Transverse colon (tissue), 3 donors: ENCODE results near the gene RAI1.

Experiments used
- CTCF ChIP-seq, 5 experiments: fragments of 200-600 bp in 3 of 5; fragments of 450-650 bp in 2 of 5; sonication (generic) in 3 of 5; IDR thresholded peaks; 1 replicate in 2 of 5; 2 replicates in 3 of 5; pipeline ENCODE4 v1.5.1; 2016 to 2017; ENCODE audit warnings: antibody characterized with exemption in 5 of 5, inconsistent platforms in 3 of 5, mild to moderate bottlenecking in 2 of 5, moderate library complexity in 1 of 5
- POLR2A ChIP-seq: fragments of 450-650 bp; IDR thresholded peaks from one replicate; pipeline ENCODE4 v1.6.1; 2016; ENCODE audit warnings: antibody characterized with exemption, mild to moderate bottlenecking, moderate library complexity

DNA sequence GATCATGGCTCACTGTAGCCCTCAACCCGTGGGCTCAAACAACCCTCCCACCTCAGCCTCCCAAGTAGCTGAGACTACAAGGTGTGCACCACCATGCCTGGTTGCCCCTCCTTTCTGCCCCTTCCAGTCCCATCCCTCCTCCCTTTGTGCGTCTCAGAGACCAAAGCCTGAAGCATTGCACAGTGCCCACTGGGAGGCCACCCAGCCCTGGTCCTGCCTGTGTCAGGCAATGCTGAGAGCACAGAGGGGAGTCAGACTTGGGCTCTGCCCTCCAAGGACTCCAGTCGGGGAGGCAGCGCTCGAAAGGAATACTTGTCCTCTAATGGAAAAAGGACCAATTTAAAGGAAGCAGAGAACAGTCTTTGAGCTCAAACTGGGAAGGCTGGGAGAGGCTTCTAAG is 20.4 kb downstream of the RAI1 start:
- TF ChIP-seq CTCF (IDR thresholded peaks at IDR 0.05) (no peak), POLR2A (no peak)
